ENCODE results near the gene RDH5.

Gene RDH5

GRCh38 chr12:55732288-55732687 lies 12.1 kb downstream of the RDH5 start:
- H3K4me3 ChIP-seq (ENCODE audit: low read depth, low read length) = no peak overlapping the region
- H3K27me3 ChIP-seq (ENCODE audit: insufficient read depth, low read depth, severe bottlenecking) = no peaks in the 10 kb centered on the region
- no peak for DNase-seq
- no peaks in the 10 kb centered on the region for H3K9me3 ChIP-seq (ENCODE audit: severe bottlenecking)
- H3K27ac ChIP-seq = no peak overlapping the region
- TF ChIP-seq CTCF (IDR thresholded peaks at IDR 0.05; ENCODE audit: low read depth, low read length) = no peak
- peaks cover 4% of the 10 kb centered on the region for H3K36me3 ChIP-seq

- Histone ChIP-seq H3K27me3 (ENCODE audit: insufficient read depth, low read depth, severe bottlenecking) (no peaks in the 10 kb centered on the region), H3K4me3 (ENCODE audit: low read depth, low read length) (no peak overlapping the region), H3K36me3 (peaks cover 2% of the 10 kb centered on the region; the same call in 1 of the 2 replicates), H3K27ac (no peak overlapping the region), H3K9me3 (ENCODE audit: severe bottlenecking) (no peaks in the 10 kb centered on the region)
- no peak for TF ChIP-seq CTCF (IDR thresholded peaks at IDR 0.05; ENCODE audit: low read depth, low read length)
- DNase-seq = no peak
Observed at GRCh38 chr12:55733021-55733555, 12.9 kb downstream of the RDH5 start.

GRCh38 chr12:55733858-55734257 lies 13.7 kb downstream of the RDH5 start:
- H3K27ac ChIP-seq = no peak overlapping the region
- DNase-seq = no peak
- H3K36me3 ChIP-seq = no peaks in the 10 kb centered on the region
- H3K4me3 ChIP-seq (ENCODE audit: low read depth, low read length) = no peak overlapping the region
- no peaks in the 10 kb centered on the region for H3K27me3 ChIP-seq (ENCODE audit: insufficient read depth, low read depth, severe bottlenecking)
- no peak for TF ChIP-seq CTCF (IDR thresholded peaks at IDR 0.05; ENCODE audit: low read depth, low read length)
- no peaks in the 10 kb centered on the region for H3K9me3 ChIP-seq (ENCODE audit: severe bottlenecking)

GRCh38 chr12:55734595-55734994 lies 14.4 kb downstream of the RDH5 start:
- Histone ChIP-seq H3K27me3 (ENCODE audit: insufficient read depth, low read depth, severe bottlenecking) (no peaks in the 10 kb centered on the region), H3K4me3 (ENCODE audit: low read depth, low read length) (no peak overlapping the region), H3K36me3 (no peaks in the 10 kb centered on the region), H3K27ac (no peak overlapping the region), H3K9me3 (ENCODE audit: severe bottlenecking) (no peaks in the 10 kb centered on the region)
- TF ChIP-seq CTCF (IDR thresholded peaks at IDR 0.05; ENCODE audit: low read depth, low read length) = no peak
- DNase-seq = no peak

- no peak overlapping the region for H3K4me3 ChIP-seq (ENCODE audit: low read depth, low read length)
- no peaks in the 10 kb centered on the region for H3K9me3 ChIP-seq (ENCODE audit: severe bottlenecking)
- no peaks in the 10 kb centered on the region for H3K36me3 ChIP-seq
- no peak overlapping the region for H3K27ac ChIP-seq
- H3K27me3 ChIP-seq (ENCODE audit: insufficient read depth, low read depth, severe bottlenecking) = no peaks in the 10 kb centered on the region
- TF ChIP-seq CTCF (IDR thresholded peaks at IDR 0.05; ENCODE audit: low read depth, low read length) = no peak
- no peak for DNase-seq
Observed at GRCh38 chr12:55736076-55736475, 15.9 kb downstream of the RDH5 start.

Measured in WERI-Rb-1 (cell line).